ENCODE measurements around the gene MMP19.
A peak's percentile ranks its signal among the peaks of the same experiment; 100 is the strongest.
"Not testable (repeated sequence)": the region's sequence is repeated elsewhere in the genome, so short reads cannot be mapped to it uniquely, and the experiment has no call there.

MMP19 gene

GRCh38 chr12:55843431-55843830 is 695 bp upstream of the MMP19 start:
- DNase-seq = no peak

DNA sequence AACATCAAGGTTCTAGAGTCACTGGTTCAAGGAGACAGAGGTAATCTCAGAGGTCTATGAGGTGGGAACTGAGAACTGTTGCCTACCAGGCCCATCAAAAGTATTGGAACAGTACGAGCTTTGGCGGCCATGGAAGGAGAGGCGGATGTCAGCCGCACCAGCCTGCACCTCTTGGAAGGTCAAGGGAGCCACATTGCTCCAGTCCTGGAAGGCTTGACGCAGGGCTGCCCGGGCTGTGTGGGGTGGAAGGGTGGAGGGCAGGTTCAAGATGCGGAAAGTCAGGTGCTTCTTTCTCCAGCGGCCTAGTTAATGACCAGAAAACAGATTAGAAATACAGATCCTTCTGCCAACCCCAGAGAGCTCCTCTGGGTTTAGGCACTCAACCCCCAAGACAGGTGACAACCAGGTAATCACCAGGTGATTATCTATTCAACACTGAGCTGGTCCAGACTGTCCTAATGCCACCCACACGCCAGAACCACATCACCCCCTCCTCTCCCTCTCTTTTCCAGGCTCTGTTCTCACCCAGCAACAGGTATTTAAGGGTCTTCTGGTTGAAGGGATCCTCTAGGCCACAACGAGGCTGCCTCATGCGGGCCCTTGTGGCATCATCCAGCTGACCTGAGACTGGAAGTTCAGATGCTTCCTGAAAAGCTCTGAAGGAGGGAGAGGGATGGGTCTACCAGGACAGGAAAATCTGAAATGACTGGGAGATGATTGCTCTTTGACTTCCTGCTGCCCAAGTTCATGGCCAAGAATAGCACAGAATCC is 2.0 kb downstream of the MMP19 start:
- DNase-seq = no peak

DNA sequence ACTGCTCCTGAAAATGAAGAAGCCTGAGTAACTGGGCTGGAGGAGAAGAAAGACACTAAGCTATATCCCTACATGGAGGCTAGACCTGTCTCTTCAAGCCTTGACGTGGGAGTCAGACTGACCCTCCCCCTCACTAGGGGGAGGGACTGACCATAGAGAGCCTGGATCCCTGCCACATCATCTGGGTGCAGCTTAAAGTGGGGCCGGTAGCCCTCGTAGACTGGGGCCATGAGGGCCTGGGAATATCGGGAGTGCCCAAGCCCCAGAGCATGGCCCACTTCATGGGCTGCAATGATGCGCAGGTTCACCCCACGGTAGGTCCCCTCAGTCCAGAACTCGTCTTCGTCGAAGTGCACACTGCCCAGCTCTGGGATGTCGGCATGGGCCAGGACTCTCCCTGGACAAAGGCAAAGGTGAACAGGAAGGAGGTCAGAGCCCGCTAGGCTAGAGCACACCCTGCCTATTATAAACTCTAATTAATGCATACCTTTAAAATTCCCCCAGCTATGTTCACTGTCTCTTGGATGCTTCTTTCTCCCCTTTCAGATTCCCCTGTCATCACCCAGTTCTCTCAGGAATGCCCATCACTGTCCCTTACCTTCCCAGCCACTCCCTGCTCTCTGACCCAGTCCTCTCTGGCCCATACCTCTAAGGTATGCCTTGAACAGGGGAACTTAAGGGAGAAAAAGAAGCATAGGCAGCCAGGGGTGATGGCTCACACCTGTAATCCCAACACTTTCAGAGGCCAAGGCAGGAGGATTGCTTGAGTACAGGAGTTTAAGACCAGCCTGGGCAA is 3.2 kb downstream of the MMP19 start:
- DNase-seq = no peak

DNA sequence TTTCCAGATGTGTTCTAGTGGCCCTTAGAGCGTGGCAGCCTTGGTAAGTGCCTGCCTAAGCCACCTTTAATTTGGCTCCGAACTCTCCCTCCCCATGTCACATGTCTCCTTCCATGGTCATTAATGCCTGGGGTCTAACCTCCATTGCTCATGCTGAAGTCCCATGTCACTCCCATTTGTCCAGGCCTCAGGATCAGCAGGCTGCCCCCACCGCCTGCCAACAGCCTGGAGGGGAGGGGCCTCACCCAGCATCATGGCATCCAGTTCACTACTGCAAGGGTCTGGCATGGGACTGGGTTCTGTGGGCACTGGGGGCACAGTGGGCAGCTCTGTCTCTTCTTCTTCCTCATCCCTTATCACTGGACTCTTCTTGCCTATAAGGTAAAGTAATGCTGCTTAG is 4.4 kb downstream of the MMP19 start:
- no peak for DNase-seq

- DNase-seq = not testable (repeated sequence)
These were observed 8.3 kb downstream of the MMP19 start for GRCh38 chr12:55834400-55834799.

GRCh38 chr12:55833056-55833455 is 9.7 kb downstream of the MMP19 start:
- no peak for DNase-seq

GRCh38 chr12:55831447-55831815 is 11.3 kb downstream of the MMP19 start:
- no peak for DNase-seq

DNA sequence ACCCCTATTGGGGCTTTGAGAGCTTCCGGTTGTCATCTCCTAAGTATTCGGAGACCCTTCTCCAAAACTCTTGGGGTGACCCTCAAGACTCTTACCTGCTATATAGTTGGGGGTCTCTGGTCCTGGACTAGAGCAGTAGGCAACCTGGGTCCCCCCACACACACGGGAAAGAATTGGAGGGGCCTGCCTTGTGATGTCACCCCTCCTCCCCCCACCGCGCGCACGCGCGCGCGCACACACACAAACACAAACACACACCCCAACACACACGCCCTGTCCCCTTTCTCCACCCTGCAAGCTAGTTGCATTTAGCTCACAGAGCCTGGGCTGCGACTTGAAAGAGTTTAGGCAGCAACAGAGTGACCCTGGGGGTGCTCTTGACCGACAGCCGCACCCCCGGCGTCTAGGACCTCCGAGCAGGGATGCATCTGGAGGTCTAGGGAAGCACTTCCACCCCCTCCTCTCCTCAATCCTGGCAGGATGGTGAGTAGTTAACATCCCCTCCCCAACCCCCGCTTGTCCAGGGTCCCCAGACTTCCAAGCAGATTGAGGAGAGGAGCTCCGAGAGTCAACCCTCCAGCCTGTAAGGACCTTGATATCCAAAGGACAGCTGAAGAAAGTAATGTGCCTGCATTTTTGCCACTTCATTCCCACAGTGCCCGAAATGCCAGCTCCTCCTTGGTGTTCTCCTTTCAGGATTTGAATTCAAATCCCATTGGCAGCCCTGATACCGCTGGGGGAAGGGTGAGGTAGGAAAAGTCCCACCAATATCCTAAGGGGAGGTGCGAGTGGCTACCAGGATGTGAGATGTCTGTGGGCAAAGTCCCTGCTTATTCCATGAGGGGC is 11.9 kb downstream of the MMP19 start:
- DNase-seq = no peak

DNA sequence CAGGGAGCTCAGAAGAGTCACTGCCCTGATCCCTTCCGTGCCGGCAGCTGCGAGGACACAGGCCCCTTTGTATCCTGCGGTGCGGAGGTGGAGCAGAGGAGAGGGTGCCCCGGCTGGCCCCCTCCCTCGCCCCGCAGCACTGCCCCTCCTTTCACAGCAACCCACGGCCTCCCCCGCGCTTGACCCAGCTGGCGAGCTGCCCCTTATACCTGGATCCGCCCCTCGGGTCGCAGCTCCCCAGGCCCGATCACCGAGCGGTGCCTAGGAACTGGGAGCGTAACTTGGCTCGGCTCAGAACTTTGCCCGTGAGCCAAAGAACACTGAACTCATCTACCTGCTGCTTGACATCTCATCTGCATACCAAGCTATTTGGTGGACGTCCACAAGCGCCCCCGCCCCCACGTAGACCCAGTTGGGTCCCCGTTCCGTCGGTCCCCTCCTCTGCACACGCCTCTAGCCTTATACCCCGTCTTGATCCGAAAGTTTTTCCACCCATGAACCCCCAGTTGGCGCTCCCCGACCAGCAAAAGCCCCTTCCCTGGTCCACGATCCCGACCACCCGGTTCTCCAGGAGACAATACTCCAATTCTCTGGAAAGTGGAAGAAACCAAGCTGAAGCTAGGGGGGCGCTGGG is 12.7 kb downstream of the MMP19 start:
- peak; percentile 48 for DNase-seq

DNA sequence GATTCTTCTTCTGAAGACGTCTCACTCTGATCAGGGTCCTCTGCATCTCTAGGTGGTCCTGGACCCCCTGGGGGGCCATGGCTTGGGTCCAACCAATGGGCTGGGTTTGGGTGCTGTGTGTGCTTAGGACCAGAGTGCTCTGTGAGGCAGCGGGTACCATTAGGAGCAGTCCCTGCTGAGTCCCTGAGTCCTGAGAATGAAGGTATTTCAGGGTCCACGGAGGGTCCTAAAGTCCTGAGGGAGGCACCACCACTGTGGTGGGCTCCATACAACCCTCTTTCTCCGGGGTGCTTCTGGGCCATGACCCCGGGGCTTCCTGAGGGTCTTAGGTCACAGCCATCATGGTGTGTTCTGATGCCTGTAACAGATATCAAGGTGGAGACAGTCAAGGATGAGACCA is 14.4 kb downstream of the MMP19 start:
- DNase-seq = no peak

GRCh38 chr12:55827806-55828205 is 14.9 kb downstream of the MMP19 start:
- DNase-seq = no peak

GRCh38 chr12:55824726-55825125 is 18.0 kb downstream of the MMP19 start:
- DNase-seq = no peak

DNA sequence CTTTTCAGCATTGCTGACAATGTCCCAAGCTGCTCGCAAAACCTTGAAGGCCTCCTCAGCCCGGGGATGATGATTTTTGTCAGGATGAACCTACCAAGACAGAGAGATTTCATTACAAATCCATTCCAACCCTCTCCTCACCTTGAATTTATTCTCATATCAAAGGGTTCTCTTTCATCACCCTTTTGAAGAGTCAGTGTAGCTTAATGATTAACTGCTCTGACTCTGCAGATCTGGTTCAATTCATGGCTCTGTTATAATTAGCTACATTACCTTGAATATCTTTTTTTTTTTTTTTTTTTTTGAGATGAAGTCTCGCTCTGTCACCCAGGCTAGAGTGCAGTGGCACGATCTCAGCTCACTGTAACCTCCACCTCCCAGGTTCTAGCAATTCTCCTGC is 19.3 kb downstream of the MMP19 start:
- DNase-seq = no peak

GRCh38 chr12:55822228-55822627 is 20.5 kb downstream of the MMP19 start:
- no peak for DNase-seq

DNA sequence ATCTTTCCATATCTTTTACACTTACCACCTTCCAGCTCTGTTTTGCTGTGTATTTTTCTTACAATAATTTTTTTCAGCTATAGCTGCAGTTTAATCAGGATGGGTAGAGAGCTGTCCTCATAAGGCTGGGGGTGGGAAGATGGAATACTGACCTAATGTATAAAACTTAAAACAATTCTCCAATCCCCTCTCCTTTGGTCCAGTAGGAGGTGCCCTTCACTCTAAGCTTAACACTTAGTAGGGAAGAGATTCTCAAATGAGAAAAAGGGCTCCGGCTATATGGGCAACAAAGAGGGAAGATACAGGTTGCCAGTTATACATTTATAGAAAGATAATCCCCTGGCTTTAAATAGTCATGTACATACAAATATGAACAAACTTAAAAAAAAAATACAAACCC is 22.1 kb downstream of the MMP19 start:
- no peak for DNase-seq

DNA sequence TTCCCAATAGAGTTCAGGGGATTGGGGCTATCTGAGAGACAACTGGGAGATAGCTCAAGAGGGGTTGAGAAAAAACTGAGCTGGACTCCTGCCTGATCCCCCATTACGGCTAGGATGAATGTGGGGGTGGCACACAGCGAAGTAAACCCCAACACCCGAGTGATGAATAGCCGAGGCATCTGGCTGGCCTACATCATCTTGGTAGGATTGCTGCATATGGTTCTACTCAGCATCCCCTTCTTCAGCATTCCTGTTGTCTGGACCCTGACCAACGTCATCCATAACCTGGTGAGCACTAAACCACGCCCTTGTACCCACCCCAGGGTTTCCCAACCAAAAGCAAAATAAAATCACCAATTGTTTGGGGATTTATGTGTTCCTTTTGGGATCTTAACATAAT is 23.9 kb downstream of the MMP19 start:
- no peak for DNase-seq

DNA sequence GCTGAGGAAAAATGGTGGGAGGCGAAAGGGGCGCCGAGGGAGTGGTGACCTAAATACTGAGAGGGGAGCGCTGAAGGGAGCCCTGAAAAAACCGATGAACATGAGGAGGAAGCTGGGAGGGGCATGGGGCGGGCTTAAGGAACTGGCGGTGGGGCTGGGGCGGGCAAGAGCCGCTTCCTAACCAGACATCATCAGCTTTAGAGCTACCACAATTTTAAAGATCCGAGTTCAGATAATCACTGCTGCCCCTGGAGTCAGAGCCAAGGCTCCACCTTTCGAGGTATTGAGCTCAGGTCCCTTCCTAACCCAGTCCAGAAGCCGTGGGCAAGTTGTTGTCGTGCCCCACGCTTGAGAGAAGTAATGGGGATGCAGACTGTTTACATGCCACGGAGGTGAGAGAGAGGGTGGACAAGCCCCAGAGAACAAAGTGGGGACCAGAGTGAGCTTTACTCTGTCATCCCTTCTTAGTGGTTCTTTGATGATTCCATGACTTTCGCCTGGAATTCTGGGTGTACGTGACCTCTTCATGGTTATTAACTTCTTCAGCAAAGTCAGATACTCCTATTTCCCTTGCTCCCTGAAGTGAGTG is 24.5 kb downstream of the MMP19 start:
- no peak for DNase-seq

GRCh38 chr12:55817345-55818139 is 25.2 kb downstream of the MMP19 start, which contains the start of the genes ORMDL2 and SARNP:
TSS of gene ORMDL2 (plus strand) at chr12:55818041. CDS start at chr12:55819000, 959 bp downstream.
TSS of gene SARNP (minus strand) at chr12:55817724. CDS start at chr12:55817701, 23 bp downstream.
- peak; percentile 87 for DNase-seq

DNA sequence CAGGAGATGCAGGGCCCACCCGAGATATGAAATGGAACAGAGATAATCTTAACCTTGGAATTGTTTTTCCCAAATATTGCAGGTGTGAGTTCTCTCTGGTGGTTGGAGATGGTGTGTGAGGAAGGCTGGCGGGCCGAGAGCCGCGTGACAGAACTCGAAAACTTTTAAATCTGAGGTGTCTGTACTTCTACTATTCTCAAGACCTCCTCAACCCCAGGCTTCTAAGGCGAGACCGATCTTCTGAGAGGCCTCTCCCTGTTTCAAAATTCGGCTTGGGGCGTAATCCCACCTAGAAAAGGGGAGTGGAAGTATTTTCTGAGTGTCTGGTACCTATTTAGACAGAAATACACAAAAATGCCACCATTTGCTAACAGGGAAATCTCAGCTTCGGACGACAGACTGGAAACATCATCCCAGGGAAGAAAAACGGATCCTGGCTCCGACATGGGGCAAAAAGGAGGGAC is 25.8 kb downstream of the MMP19 start:
- no peak for DNase-seq

DNA sequence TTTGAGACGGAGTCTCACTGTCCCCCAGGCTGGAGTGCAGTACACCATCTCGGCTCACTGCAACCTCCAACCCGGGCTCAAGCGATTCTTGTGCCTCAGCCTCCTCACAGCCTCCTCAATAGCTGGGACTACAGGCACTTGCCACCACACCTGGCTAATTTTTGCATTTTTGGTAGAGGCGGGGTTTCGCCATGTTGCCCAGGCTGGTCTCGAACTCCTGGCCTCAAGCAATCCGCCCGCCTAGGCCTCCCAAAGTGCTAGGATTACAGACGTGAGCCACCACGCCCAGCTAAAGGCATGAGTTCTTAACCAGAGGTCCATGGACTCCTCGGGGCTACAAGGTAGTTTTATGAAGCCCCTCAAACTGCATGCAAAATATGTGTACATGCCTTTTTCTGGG is 27.3 kb downstream of the MMP19 start:
- DNase-seq = no peak

DNA sequence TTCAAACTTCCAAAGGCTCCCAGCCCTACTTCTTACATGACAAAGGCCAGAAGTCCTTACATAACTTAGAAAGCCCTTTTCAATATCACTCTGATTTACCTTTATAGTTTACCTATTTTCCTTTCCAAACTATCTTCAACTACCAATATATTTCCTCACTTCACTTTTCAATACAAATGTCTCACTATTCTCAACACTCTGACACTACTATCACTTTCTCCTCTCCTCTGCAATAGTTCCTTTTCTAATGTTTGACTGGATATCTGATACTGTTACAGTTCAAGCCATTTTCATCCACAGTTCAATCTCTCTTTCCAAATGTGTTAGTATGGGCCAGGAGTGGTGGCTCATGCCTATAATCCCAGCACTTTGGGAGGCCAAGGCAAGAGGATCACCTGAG is 28.5 kb downstream of the MMP19 start:
- DNase-seq = no peak

All from activated CD4-positive, CD25-positive, alpha-beta regulatory T cell treated with anti-CD3 and anti-CD28 coated beads, Interleukin-2, amount 50 U/mL, for 72 hours (primary cell).